Upper lobe of right lung (tissue), 1 donor: ENCODE results near the gene RASGRP1. TPM values are rescaled to one million over a fixed set of nuclear protein-coding genes. Genes with fewer than 3 reads are reported as not detected.
"Not testable (repeated sequence)": the region's sequence is repeated elsewhere in the genome, so short reads cannot be mapped to it uniquely, and the experiment has no call there.

Experiments
- ATAC-seq: fragments of 200-7000 bp; cut with Tn5 transposase; one replicate; pipeline ENCODE4 v1.9.1; 2020; ENCODE audit warnings: mild to moderate bottlenecking, moderate library complexity
- DNase-seq: peaks from one replicate; pipeline ENCODE4 v3.0.0-alpha.2; 2020
- H3K27ac ChIP-seq: fragments of 200-600 bp; one replicate; pipeline ENCODE4 v1.8.0; 2022
- H3K27me3 ChIP-seq: fragments of 200-600 bp; one replicate; pipeline ENCODE4 v1.8.0; 2022; ENCODE audit warnings: mild to moderate bottlenecking
- H3K36me3 ChIP-seq: fragments of 200-600 bp; one replicate; pipeline ENCODE4 v1.8.0; 2022
- H3K4me1 ChIP-seq: fragments of 200-600 bp; one replicate; pipeline ENCODE4 v1.8.0; 2022
- H3K4me3 ChIP-seq: fragments of 200-600 bp; one replicate; pipeline ENCODE4 v1.8.0; 2022; ENCODE audit warnings: mild to moderate bottlenecking
- H3K9me3 ChIP-seq: fragments of 200-600 bp; one replicate; pipeline ENCODE4 v1.8.0; 2022
- intact Hi-C: fragments of 100-400 bp; cut with DNase I; formaldehyde crosslinking; loops from one replicate; pipeline ENCODE4 v1.11.0; 2022
- total RNA-seq: library from RNA; stranded (reverse); fragmentation: NEBNext Ultra II Directional; extraction: Animal tissue kit (Norgen Biotek cat#: 25700); gene quantifications from one replicate; pipeline ENCODE4 v1.2.1, GENCODE V29; 2021
- TF ChIP-seq, protein P1 (sequence below): fragments of 200-600 bp; IDR thresholded peaks from one replicate; pipeline ENCODE4 v1.8.0; 2022; ENCODE audit warnings: antibody characterized with exemption
- donor health status: DM: no; HTN: yes; CAD: no; lungs with severe emphysema.

RASGRP1 gene
- total RNA-seq, 1 donor from 2014 or later = 9.4 TPM

DNA sequence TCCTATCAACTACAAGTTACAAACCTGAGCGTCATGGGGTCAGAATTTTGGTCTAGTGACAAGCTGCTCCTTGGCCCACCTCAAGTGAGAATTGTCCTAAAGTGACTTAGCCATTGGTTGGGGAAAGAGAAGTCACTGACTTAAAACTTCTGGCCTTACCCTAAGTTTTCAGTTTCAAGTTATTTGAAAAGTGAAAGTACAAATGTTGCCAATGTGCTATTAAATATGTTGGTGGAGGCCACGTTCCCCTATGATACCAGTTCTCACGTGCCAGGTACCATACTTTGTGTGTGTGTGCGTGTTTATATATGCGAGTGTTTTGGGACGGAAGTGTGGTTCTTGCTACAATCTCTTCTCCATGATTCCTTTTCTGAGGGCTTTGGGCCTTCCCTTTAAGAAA is 22.6 kb upstream of the RASGRP1 start:
- intact Hi-C loops = no loop called here
- ATAC-seq = no peak

DNA sequence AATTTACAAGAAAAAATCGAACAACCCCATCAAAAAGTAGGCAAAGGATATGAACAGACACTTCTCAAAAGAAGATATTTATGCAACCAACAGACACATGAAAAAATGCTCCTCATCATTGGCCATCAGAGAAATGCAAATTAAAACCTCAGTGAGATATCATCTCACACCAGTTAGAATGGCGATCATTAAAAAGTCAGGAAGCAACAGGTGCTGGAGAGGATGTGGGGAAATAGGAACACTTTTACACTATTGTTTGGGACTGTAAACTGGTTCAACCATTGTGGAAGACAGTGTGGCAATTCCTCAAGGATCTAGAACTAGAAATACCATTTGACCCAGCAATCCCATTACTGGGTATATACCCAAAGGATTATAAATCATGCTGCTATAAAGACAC is 21.4 kb upstream of the RASGRP1 start:
- intact Hi-C loops, ATAC-seq, H3K27ac ChIP-seq, H3K27me3 ChIP-seq, H3K9me3 ChIP-seq, DNase-seq, H3K36me3 ChIP-seq, H3K4me1 ChIP-seq, H3K4me3 ChIP-seq: not testable (repeated sequence)

More for the DNA sequence above, 22.6 kb upstream of the RASGRP1 start:
- Histone ChIP-seq H3K36me3 (no peaks in the 10 kb centered on the region), H3K4me1 (no peaks in the 10 kb centered on the region), H3K4me3 (no peak overlapping the region), H3K9me3 (no peaks in the 10 kb centered on the region), H3K27ac (no peak overlapping the region), H3K27me3 (no peaks in the 10 kb centered on the region)
- TF ChIP-seq, protein P1, sequence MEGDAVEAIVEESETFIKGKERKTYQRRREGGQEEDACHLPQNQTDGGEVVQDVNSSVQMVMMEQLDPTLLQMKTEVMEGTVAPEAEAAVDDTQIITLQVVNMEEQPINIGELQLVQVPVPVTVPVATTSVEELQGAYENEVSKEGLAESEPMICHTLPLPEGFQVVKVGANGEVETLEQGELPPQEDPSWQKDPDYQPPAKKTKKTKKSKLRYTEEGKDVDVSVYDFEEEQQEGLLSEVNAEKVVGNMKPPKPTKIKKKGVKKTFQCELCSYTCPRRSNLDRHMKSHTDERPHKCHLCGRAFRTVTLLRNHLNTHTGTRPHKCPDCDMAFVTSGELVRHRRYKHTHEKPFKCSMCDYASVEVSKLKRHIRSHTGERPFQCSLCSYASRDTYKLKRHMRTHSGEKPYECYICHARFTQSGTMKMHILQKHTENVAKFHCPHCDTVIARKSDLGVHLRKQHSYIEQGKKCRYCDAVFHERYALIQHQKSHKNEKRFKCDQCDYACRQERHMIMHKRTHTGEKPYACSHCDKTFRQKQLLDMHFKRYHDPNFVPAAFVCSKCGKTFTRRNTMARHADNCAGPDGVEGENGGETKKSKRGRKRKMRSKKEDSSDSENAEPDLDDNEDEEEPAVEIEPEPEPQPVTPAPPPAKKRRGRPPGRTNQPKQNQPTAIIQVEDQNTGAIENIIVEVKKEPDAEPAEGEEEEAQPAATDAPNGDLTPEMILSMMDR = no peak
- no peak for DNase-seq

DNA sequence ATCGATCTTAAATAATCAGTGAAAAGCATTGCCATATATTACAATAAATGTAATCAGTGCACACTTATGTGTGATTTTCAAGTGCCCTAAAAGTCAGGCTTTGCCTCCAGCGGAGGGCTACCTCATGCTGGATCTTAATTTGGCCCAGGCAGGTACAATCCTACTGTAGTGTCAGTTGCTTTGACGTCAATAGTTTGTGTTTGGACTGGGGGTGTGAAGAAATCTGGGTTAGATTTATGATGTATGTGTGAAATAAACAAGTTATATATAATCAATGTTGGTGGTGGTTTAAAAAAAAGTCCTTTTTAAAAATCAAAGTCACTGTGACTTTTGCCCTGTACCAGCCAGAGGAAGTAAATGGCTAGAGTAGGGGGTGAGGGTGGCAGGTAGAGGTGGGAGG is 14.0 kb upstream of the RASGRP1 start:
- no peak for ATAC-seq
- Histone ChIP-seq H3K27ac (no peak overlapping the region), H3K4me1 (no peaks in the 10 kb centered on the region), H3K36me3 (no peaks in the 10 kb centered on the region), H3K4me3 (no peak overlapping the region), H3K9me3 (no peaks in the 10 kb centered on the region), H3K27me3 (peaks cover 5% of the 10 kb centered on the region)
- intact Hi-C loops = no loop called here
- DNase-seq = no peak
- TF ChIP-seq, protein P1 = no peak

DNA sequence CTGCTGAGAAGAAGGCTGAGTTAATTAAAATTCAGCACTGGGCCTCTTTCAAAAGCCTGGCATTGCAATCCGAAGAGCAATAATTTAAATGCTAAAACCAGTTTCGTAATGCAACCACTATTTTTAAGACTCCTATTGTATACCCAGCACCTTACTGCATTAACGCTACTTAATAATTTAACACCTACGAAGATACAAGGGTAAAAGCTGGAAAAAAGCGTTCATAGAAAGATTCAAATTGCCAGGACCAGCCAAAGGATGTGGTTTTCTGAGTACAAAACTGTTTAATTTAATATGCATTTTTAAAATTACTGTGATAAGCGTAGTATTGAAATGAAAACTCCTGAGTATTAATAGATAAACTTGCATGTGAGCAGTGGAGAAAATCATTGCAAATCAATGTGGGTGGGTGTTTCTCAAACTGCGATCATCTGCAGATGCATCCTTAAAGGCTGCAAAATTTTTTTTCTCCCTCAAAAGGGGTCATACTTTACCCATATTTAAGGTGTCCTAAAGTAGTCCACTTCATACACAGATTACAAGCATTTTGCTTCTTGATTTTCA is 12.9 kb upstream of the RASGRP1 start:
- H3K4me3 ChIP-seq = no peak overlapping the region
- intact Hi-C loops = no loop called here
- H3K36me3 ChIP-seq = no peaks in the 10 kb centered on the region
- DNase-seq = no peak
- H3K27ac ChIP-seq = no peak overlapping the region
- H3K9me3 ChIP-seq = no peaks in the 10 kb centered on the region
- H3K4me1 ChIP-seq = no peaks in the 10 kb centered on the region
- TF ChIP-seq, protein P1 = no peak
- no peak for ATAC-seq
- H3K27me3 ChIP-seq = peaks cover 5% of the 10 kb centered on the region

DNA sequence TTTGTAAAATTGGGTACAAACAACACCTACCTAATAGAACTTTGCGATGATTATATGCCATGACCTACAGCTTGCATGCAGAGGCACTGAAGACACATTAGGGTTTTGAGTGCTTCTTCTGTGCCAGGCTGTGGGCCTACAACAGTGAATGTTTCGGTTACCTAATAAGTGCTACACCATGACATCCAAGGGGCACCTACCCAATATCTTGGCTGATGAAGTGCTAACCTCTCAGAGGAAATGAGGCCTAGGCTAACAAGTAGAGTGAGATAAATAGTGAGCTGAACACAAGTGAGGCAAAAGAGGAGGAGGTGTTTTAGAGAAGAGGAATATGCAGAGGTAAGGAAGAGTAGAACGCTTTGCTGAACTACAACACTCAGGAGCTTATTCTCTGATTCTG is 12.2 kb upstream of the RASGRP1 start:
- DNase-seq (no peak), ATAC-seq (no peak)
- Histone ChIP-seq H3K9me3 (no peaks in the 10 kb centered on the region), H3K4me1 (no peaks in the 10 kb centered on the region), H3K36me3 (no peaks in the 10 kb centered on the region), H3K27me3 (peaks cover 5% of the 10 kb centered on the region), H3K27ac (no peak overlapping the region), H3K4me3 (no peak overlapping the region)
- intact Hi-C loops = no loop called here
- TF ChIP-seq, protein P1 = no peak

DNA sequence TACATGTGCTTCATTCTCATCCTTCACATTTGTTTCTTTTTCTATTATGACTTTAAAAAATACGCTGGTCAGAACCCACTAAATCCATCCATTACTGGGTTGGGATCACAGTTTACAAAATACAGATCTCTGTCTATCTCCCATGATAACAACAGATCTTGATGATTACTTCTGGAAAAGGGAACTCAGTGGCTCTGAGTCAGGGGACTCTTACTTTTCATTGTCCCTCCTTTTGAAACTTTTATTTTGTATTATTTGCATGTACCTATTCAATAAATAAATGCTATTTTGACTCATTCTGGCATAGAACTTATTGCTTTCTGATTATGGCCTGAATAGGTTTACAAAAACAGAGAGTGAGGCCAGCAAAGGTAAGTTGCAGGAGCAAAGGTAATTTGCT is 11.6 kb upstream of the RASGRP1 start:
- no peak for DNase-seq
- no peak overlapping the region for H3K27ac ChIP-seq
- H3K27me3 ChIP-seq = peaks cover 5% of the 10 kb centered on the region
- no peaks in the 10 kb centered on the region for H3K4me1 ChIP-seq
- no peak overlapping the region for H3K4me3 ChIP-seq
- ATAC-seq = no peak
- H3K36me3 ChIP-seq = no peaks in the 10 kb centered on the region
- TF ChIP-seq, protein P1 = no peak
- intact Hi-C loops = no loop called here
- no peaks in the 10 kb centered on the region for H3K9me3 ChIP-seq
